Ascending aorta (tissue), 2 donors: ENCODE results near the gene RAPGEF4. TPM values are rescaled to one million over a fixed set of nuclear protein-coding genes. Genes with fewer than 3 reads are reported as not detected.
A peak's percentile ranks its signal among the peaks of the same experiment; 100 is the strongest.

Experiments
- DNase-seq, 2 donors: peaks; one replicate each; pipeline ENCODE4 v3.0.0-alpha.2; 2019; ENCODE audit warnings: low spot score in 2 of 2
- H3K27ac ChIP-seq, 2 donors: fragments of 200-600 bp; sonication (generic); one replicate each; pipeline ENCODE4 v1.5.1; 2016 to 2017; ENCODE audit warnings: mild to moderate bottlenecking in 1 of 2
- H3K27me3 ChIP-seq: fragments of 200-600 bp; sonication (generic); one replicate; pipeline ENCODE4 v1.5.1; 2017
- H3K36me3 ChIP-seq, 2 donors: fragments of 200-600 bp; sonication (generic); one replicate each; pipeline ENCODE4 v1.5.1; 2016
- H3K4me1 ChIP-seq, 2 donors: fragments of 200-600 bp; sonication (generic); one replicate each; pipeline ENCODE4 v1.5.1; 2016 to 2017; ENCODE audit warnings: mild to moderate bottlenecking in 1 of 2
- H3K4me3 ChIP-seq, 2 donors: fragments of 200-600 bp; sonication (generic); one replicate each; pipeline ENCODE4 v1.5.1; 2016 to 2017; ENCODE audit warnings: mild to moderate bottlenecking in 1 of 2
- H3K9me3 ChIP-seq, 2 donors: fragments of 200-600 bp; sonication (generic); one replicate each; pipeline ENCODE4 v1.5.1; 2016
- intact Hi-C: fragments of 100-400 bp; cut with DNase I; formaldehyde crosslinking; loops from one replicate; pipeline ENCODE4 v1.15.1; 2023
- total RNA-seq: library from RNA; depleted of rRNA; stranded (reverse); fragments of >200 nt; gene quantifications from one replicate; pipeline ENCODE4 v1.1.0, GENCODE V29; 2016
- TF ChIP-seq, protein P1 (sequence below), 3 experiments: fragments of 200-600 bp in 2 of 3; fragments of 450-650 bp in 1 of 3; sonication (generic) in 2 of 3; IDR thresholded peaks; one replicate each; pipeline ENCODE4 v1.5.1; 2016 to 2019; ENCODE audit warnings: antibody characterized with exemption in 3 of 3, mild to moderate bottlenecking in 1 of 3, moderate library complexity in 1 of 3

RAPGEF4 gene
- total RNA-seq, 1 donor from 2014 or later, result 79.9 TPM

- Histone ChIP-seq H3K9me3 (no peaks in the 10 kb centered on the region), H3K4me3 (peak overlapping the region; percentile 75 to 92), H3K36me3 (no peaks in the 10 kb centered on the region), H3K27me3 (no peaks in the 10 kb centered on the region), H3K27ac (peak overlapping the region; percentile 96 to 100), H3K4me1 (peaks cover 3 to 23% of the 10 kb centered on the region in 2 donors)
- TF ChIP-seq, protein P1, sequence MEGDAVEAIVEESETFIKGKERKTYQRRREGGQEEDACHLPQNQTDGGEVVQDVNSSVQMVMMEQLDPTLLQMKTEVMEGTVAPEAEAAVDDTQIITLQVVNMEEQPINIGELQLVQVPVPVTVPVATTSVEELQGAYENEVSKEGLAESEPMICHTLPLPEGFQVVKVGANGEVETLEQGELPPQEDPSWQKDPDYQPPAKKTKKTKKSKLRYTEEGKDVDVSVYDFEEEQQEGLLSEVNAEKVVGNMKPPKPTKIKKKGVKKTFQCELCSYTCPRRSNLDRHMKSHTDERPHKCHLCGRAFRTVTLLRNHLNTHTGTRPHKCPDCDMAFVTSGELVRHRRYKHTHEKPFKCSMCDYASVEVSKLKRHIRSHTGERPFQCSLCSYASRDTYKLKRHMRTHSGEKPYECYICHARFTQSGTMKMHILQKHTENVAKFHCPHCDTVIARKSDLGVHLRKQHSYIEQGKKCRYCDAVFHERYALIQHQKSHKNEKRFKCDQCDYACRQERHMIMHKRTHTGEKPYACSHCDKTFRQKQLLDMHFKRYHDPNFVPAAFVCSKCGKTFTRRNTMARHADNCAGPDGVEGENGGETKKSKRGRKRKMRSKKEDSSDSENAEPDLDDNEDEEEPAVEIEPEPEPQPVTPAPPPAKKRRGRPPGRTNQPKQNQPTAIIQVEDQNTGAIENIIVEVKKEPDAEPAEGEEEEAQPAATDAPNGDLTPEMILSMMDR (IDR thresholded peaks at IDR 0.05), result no peak
- intact Hi-C loops, result loop anchor here (1.0 to 10.0 kb wide), 3 partner anchors 27 to 888 kb away; partner anchors contain the start of gene SP3
- DNase-seq, result peak in 1 of 2 donors; percentile 66
Measured at GRCh38 chr2:173076581-173077345, 341.1 kb downstream of the RAPGEF4 start.

DNA sequence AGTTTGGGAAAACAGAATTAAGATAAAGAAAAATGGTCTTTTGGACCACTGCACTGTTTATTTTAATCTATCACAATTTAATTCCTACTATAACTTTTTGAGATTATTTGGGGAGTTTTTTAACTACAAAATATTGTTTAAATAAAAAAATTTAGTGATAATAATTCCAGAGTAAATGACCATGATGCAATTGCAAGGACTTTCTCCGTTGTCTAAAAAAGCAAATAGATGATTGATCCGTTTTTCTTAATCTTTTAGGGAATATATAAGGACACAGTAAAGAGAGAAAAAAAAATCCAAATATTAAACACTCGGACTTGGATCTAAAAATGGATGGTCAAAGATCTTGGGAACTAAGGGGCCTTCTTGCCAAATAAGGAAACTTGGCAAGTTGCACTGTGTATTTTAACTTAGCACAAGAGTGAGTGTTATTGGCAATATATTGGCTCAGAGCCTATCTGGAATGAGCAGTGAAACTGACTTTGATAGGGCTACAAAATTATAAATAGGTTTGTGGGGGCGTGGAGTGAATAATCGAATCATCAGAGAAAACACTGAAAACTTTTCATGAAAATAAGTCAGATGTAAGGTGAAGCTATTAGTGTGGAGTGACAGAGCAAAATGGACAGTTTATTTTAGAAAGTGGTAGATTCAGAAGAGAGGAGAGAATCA lies 342.0 kb downstream of the RAPGEF4 start:
- H3K27me3 ChIP-seq, result no peaks in the 10 kb centered on the region
- TF ChIP-seq, protein P1 (IDR thresholded peaks at IDR 0.05), result no peak
- H3K4me3 ChIP-seq, result peak overlapping the region; percentile 75 to 92
- DNase-seq, result no peak
- no peaks in the 10 kb centered on the region for H3K9me3 ChIP-seq
- H3K4me1 ChIP-seq, result peaks cover 3 to 21% of the 10 kb centered on the region in 2 donors
- H3K27ac ChIP-seq, result peak overlapping the region; percentile 96 to 100
- intact Hi-C loops, result loop anchor here (5.0 to 10.0 kb wide), 2 partner anchors 115 to 887 kb away; partner anchors contain the start of gene SP3
- no peaks in the 10 kb centered on the region for H3K36me3 ChIP-seq

GRCh38 chr2:173079141-173079540 lies 343.5 kb downstream of the RAPGEF4 start:
- Histone ChIP-seq H3K4me3 (no peak overlapping the region), H3K9me3 (no peaks in the 10 kb centered on the region), H3K36me3 (no peaks in the 10 kb centered on the region), H3K27me3 (no peaks in the 10 kb centered on the region), H3K4me1 (peaks cover 0 to 17% of the 10 kb centered on the region in 2 donors), H3K27ac (no peak overlapping the region)
- intact Hi-C loops, result loop anchor here (5.0 to 10.0 kb wide), 2 partner anchors 113 to 886 kb away; partner anchors contain the start of gene SP3
- TF ChIP-seq, protein P1 (IDR thresholded peaks at IDR 0.05), result no peak
- DNase-seq, result no peak

GRCh38 chr2:173079973-173080860 lies 344.6 kb downstream of the RAPGEF4 start:
- intact Hi-C loops, result loop anchor here (5.0 to 10.0 kb wide), 2 partner anchors 112 to 885 kb away; partner anchors contain the start of gene SP3
- TF ChIP-seq, protein P1 (IDR thresholded peaks at IDR 0.05), result no peak
- Histone ChIP-seq H3K27me3 (no peaks in the 10 kb centered on the region), H3K4me3 (no peak overlapping the region), H3K9me3 (no peaks in the 10 kb centered on the region), H3K27ac (no peak overlapping the region), H3K4me1 (peaks cover 0 to 11% of the 10 kb centered on the region in 2 donors), H3K36me3 (no peaks in the 10 kb centered on the region)
- no peak for DNase-seq
